ENCODE results near the gene VAMP3. TPM values are rescaled to one million over a fixed set of nuclear protein-coding genes. Genes with fewer than 3 reads are reported as not detected.

VAMP3 gene
- total RNA-seq, 1 donor from 2014 or later, result 89.4 TPM

- no peak for TF ChIP-seq CTCF (conservative IDR thresholded peaks at IDR 0.05; ENCODE audit: low read depth, low read length)
- no peak overlapping the region for H3K4me3 ChIP-seq (ENCODE audit: low read depth, low read length)
- no peak for DNase-seq (ENCODE audit: low read depth)
These were observed 7.1 kb downstream of the VAMP3 start for GRCh38 chr1:7778133-7778628.

GRCh38 chr1:7780976-7781375 is 9.9 kb downstream of the VAMP3 start:
- TF ChIP-seq CTCF (conservative IDR thresholded peaks at IDR 0.05; ENCODE audit: low read depth, low read length), result no peak
- DNase-seq (ENCODE audit: low read depth), result no peak

DNA sequence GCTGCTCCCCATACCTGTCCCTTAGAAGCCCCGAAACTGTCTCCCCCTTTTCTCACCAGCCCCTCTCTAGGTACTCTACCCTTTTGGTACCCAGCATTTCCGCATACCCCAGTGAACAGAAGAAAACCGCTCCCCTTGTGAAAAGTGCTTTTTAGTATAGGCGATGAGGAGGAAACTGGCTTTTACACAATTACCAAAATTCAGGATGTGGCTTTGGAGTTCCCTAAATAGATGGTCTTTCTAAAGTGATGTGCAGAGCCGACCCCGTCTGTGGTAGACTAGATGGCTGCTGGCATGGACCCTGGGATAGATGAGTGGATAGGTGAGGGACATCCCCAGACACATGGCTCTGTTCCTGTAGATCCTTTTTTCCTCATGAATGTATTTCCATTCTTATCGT is 10.4 kb downstream of the VAMP3 start:
- DNase-seq (ENCODE audit: low read depth), result no peak
- no peak for TF ChIP-seq CTCF (conservative IDR thresholded peaks at IDR 0.05; ENCODE audit: low read depth, low read length)

More at GRCh38 chr1:7780976-7781375, 9.9 kb downstream of the VAMP3 start:
- H3K4me3 ChIP-seq (ENCODE audit: low read depth, low read length), result no peak overlapping the region

GRCh38 chr1:7781923-7782495 is 10.9 kb downstream of the VAMP3 start:
- DNase-seq (ENCODE audit: low read depth), result no peak
- no peak overlapping the region for H3K4me3 ChIP-seq (ENCODE audit: low read depth, low read length)
- TF ChIP-seq CTCF (conservative IDR thresholded peaks at IDR 0.05; ENCODE audit: low read depth, low read length), result no peak

More for the DNA sequence above, 10.4 kb downstream of the VAMP3 start:
- no peak overlapping the region for H3K4me3 ChIP-seq (ENCODE audit: low read depth, low read length)

DNA sequence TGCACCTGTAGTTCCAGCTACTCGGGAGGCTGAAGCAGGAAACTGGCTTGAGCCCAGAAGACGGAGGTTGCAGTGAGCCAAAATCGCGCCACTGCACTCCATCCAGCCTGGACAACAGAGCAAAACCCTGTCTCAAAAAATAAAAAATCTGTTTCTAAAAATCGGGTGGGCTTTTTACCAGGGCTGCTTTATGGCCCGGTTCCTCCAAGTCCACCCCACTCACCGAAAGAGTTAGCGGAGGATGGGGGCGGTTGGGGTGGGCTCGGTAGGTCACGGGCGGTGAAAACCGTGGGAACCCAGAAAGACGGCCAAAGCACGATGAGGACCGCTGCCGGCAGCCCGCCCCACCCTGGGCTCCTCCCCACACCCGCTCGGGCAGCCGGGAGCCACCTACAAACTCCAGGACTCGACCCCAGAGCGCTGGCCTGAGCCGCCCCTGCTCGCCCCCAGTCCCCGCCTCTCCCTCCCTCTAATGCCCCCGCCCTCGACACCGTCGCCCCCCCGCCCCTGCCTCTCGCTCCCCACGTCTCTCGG is 12.1 kb downstream of the VAMP3 start:
- no peak for DNase-seq (ENCODE audit: low read depth)
- TF ChIP-seq CTCF (conservative IDR thresholded peaks at IDR 0.05; ENCODE audit: low read depth, low read length), result no peak
- H3K4me3 ChIP-seq (ENCODE audit: low read depth, low read length), result peak overlapping the region; percentile 64

- peak within 1 kb of the TSS; percentile 67 for H3K4me3 ChIP-seq (ENCODE audit: low read depth, low read length)
- peak; percentile 31 for DNase-seq (ENCODE audit: low read depth)
- no peak for TF ChIP-seq CTCF (conservative IDR thresholded peaks at IDR 0.05; ENCODE audit: low read depth, low read length)
These were observed 12.9 kb downstream of the VAMP3 start, which contains the start of gene PER3 for GRCh38 chr1:7783826-7784491. Gene PER3 (plus strand): TSS chr1:7784291. CDS start chr1:7784878, 587 bp downstream.

Data from epithelial cell of proximal tubule (primary cell).